NOMO-1 treated with dmso at 0.1 percent for 144 hours (cell line): ENCODE results near the gene GALNT18.
"Not testable (repeated sequence)": the region's sequence is repeated elsewhere in the genome, so short reads cannot be mapped to it uniquely, and the experiment has no call there.

ENCODE experiments used
- DNase-seq: peaks from one replicate; lab custom pipeline; 2025; ENCODE audit not compliant: unreplicated experiment; lab: John Stamatoyannopoulos, UW

GALNT18 gene

GRCh38 chr11:11468954-11469353 is 152.9 kb downstream of the GALNT18 start:
- DNase-seq: no peak

- DNase-seq: no peak
Observed at GRCh38 chr11:11467312-11467711, 154.5 kb downstream of the GALNT18 start.

- DNase-seq: no peak
Observed at GRCh38 chr11:11464555-11464954, 157.2 kb downstream of the GALNT18 start.

- DNase-seq: no peak
Observed at GRCh38 chr11:11463405-11463804, 158.4 kb downstream of the GALNT18 start.

- DNase-seq: no peak
Observed at GRCh38 chr11:11461473-11461872, 160.3 kb downstream of the GALNT18 start.

GRCh38 chr11:11459578-11459977 is 162.2 kb downstream of the GALNT18 start:
- no peak for DNase-seq

GRCh38 chr11:11458485-11458884 is 163.3 kb downstream of the GALNT18 start:
- no peak for DNase-seq

GRCh38 chr11:11458001-11458400 is 163.8 kb downstream of the GALNT18 start:
- no peak for DNase-seq

- no peak for DNase-seq
Observed at GRCh38 chr11:11456866-11457265, 164.9 kb downstream of the GALNT18 start.

GRCh38 chr11:11454671-11455223 is 167.1 kb downstream of the GALNT18 start:
- no peak for DNase-seq

- no peak for DNase-seq
Observed at GRCh38 chr11:11451501-11452005, 170.3 kb downstream of the GALNT18 start.

GRCh38 chr11:11450744-11451362 is 171.0 kb downstream of the GALNT18 start:
- no peak for DNase-seq

- no peak for DNase-seq
Observed at GRCh38 chr11:11449327-11449726, 172.5 kb downstream of the GALNT18 start.

GRCh38 chr11:11448626-11449025 is 173.2 kb downstream of the GALNT18 start:
- DNase-seq: no peak

- not testable (repeated sequence) for DNase-seq
Observed at GRCh38 chr11:11447601-11448000, 174.2 kb downstream of the GALNT18 start.

GRCh38 chr11:11446967-11447366 is 174.8 kb downstream of the GALNT18 start:
- no peak for DNase-seq

GRCh38 chr11:11446564-11446963 is 175.2 kb downstream of the GALNT18 start:
- no peak for DNase-seq

GRCh38 chr11:11445441-11446185 is 176.2 kb downstream of the GALNT18 start:
- DNase-seq: no peak

GRCh38 chr11:11444804-11445131 is 177.0 kb downstream of the GALNT18 start:
- no peak for DNase-seq

GRCh38 chr11:11444027-11444803 is 177.6 kb downstream of the GALNT18 start:
- DNase-seq: no peak

GRCh38 chr11:11442791-11443190 is 179.0 kb downstream of the GALNT18 start:
- no peak for DNase-seq

- no peak for DNase-seq
Observed at GRCh38 chr11:11441516-11441915, 180.3 kb downstream of the GALNT18 start.
